HG03342 (cell line): ENCODE measurements around the gene TIAM1.

ENCODE experiments used
- ATAC-seq: cut with Tn5 transposase; IDR thresholded peaks from one replicate; pipeline ENCODE4 v1.9.1; 2021; ENCODE audit warnings: mild to moderate bottlenecking, moderate library complexity; ENCODE audit not compliant: unreplicated experiment

Gene TIAM1

DNA sequence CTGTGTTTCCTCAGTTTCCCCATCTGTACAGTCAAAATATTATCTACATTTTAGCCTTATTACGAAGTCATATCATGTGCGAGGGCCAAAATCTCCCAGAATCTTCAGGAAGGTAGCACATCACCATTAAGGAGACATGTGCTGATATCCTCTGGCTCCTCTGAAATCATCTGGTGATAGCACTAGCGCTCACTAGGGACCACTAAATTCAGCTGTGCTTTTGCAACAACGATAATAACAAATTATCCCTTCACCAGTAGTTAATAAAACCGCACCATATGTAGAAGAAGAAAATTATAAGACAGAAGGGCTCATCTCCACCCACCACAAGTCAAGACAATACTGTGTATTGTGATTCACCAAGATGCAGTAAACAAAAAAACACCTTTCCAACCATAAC is 53.3 kb downstream of the TIAM1 start:
- ATAC-seq = no peak

GRCh38 chr21:31289702-31290101 is 54.4 kb downstream of the TIAM1 start:
- no peak for ATAC-seq

GRCh38 chr21:31288191-31288590 is 55.9 kb downstream of the TIAM1 start:
- no peak for ATAC-seq

GRCh38 chr21:31287201-31287600 is 56.9 kb downstream of the TIAM1 start:
- ATAC-seq = no peak

GRCh38 chr21:31286621-31287020 is 57.4 kb downstream of the TIAM1 start:
- no peak for ATAC-seq

DNA sequence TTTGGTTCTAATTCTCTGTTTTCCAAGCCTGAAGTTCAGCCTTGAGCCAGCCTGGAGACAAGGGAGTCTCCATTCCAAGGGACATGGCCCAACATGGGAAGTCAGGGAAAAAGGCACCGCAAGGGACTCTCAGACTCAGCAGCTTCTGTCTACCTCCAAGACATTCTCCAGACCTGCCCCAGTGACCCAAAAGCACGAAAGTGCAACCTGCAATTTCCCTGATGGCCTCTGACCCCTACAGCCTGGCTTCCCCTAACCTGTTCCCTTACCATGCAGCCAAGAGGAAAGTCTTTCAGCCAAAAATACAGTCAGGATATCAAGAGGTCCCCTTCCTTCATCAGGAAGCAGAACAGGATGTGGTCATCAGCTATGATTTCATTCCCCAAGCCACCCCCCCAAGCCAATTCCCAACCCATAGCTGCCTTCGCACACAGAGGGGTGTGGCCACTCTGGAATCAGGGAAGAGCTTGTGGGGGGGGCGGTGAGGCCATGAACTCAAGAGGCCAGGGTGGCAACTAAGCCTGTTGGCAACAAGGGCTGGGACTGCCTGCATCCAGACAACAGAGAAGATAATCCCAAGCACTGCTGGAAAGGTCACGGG is 59.2 kb downstream of the TIAM1 start:
- ATAC-seq = no peak

DNA sequence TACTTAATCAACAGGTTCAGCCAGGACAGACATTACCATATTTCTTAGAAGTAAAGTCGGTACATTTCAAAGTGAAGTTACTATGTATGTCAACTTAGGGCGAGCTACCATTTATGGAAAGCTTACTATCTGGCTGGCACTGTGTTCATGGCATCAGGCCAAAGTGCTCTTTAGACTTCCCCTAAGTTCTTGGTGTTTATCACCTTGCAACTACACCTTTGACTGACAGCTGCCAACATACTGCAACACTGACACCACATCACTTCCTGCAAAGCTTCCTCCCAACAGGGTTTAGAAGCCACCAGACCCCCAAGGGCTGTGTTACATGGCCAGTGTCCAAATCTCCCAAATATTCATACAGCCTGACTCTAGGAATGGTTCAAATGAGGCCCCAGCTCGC is 61.0 kb downstream of the TIAM1 start:
- no peak for ATAC-seq

DNA sequence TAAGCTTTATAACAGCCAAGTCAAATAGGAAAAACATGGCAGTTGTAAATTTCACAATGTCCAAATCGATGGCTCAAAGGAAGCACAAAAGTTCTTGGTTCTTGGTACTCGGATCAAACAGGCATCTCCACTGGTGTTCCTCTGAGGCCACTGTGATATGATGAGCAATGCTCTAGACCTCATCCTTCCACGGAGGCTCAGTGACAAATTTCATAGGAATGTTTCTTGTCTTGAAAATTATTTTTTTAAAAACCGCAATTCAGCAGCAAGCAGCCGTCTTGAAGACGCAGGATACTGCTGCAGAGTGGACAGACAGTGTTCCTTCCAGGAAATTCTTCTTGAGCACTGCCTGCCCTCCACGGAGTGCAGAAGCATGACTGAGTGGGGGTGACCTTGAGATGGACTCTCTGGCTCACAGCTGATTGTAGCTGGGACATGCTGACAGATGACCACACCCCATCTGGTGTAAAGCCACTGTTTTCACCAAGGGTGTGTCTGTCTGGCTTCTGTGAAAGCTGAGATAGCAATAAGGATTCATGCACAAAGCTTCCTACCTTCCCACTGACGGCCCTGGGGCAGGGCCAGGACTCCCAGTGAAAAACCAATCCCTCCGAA is 61.9 kb downstream of the TIAM1 start:
- no peak for ATAC-seq

DNA sequence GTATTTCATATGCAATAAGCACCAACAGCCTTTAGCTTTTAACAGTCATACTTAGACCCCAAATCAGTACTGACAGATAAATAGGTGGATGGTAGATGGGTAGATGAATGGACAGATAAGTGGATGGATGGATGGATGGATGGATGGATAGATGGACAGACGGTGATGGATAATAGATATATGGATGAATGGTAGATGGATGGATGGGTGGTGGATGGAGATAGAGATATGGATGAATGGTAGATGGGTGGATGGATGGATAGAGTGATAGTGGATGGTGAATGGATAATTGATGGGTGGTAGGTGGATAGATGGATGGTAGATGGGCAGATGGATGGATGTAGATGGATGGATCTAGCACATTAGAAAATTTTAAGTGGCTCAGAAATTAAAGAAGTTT is 62.5 kb downstream of the TIAM1 start:
- ATAC-seq = no peak

- ATAC-seq = no peak
Measured at GRCh38 chr21:31279986-31280385, 64.1 kb downstream of the TIAM1 start.

- ATAC-seq = no peak
Measured at GRCh38 chr21:31279214-31279613, 64.8 kb downstream of the TIAM1 start.

GRCh38 chr21:31278511-31279130 is 65.4 kb downstream of the TIAM1 start:
- no peak for ATAC-seq

- no peak for ATAC-seq
Measured at GRCh38 chr21:31276663-31277062, 67.4 kb downstream of the TIAM1 start.

DNA sequence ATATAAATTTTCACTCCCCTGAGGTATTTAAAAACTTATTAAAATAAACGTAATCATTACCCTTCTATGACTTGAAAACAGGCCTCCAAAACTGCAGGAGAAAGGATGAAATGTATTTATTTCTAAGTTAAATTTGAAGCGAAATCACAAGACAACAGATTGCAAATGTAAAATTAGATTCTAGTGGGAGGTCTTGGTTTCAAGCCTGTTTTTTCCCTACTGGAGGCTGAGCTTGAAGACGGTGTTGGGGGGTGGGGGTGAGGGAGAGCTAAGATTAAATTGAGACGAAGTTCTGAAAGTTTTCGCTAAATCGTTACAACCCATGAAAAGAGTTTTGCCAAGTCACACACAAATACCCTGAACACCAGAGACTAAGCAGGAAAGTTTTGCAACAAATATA is 68.2 kb downstream of the TIAM1 start:
- ATAC-seq = no peak

DNA sequence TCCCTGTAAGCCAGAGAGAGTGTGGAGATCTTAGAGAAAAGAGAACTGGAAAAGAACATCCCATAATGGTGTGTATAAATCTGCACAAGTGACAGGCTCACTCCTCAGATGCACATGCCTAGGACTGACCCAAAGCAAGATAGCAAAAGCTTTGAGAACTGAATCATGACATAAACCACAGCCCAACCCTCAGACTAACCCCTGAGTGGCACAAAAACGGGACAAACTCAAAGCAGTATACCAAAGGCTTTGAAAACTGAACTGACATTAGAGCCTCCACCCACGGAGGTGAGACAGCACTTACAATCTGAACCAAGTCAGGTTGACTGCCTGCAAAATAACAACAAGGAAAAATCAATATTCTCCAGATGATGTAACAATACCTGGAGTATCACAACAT is 70.8 kb downstream of the TIAM1 start:
- no peak for ATAC-seq

DNA sequence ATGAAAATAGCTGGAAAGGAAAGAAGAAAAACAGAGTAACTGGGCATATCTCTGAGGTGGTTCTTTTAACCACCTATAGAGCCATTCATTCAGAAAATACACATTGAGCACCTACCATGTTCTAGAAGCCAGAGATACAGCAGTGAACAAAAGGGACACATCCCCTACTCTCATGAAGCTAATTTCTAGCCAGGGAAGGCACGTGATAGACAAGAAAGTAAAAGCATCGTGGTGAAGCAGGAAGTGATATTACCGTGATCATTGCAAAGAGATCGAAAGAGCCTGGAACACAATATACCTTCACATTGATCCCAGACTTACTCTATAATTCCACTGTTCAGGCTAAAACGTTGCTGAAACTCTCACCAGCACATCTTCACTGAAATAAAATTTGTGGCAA is 76.0 kb downstream of the TIAM1 start:
- no peak for ATAC-seq

DNA sequence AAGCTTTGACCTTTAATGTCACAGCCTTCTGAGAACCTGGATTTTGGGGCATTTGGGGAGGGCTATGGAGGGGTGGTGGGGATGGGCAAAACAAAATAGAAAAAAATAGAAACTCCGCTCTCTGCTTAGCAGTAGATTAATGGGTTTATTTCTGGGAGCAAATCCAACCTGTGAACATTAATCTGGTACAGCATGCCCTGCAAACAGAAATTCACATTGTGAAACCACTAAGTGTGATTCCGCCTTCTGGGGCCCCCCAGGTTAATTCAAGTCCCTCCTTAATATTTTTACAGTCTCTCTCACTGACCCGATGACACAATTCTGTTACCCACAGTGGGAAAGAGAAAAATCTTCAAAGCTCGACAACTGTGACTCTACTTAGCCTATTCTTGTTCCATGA is 76.4 kb downstream of the TIAM1 start:
- no peak for ATAC-seq

DNA sequence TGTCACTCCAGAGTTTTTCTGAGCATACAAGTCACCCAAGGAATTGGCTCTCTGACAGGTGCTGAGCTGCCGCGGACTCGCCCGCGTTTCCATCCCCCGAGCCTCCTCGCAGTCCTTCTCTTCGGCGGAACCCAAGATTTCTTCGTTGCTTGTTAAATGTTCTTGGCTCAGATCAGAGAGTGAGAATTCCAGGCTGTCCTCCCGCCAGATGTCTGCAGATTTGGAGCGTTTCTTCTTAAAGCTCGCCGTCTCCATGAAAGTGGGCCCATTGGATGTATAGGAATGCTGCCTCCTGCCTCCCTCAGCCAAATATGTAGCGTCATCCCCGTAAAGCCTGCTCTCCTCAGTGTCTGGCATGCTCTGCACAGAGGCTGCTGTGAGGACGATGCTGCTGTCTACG is 77.8 kb downstream of the TIAM1 start:
- no peak for ATAC-seq

DNA sequence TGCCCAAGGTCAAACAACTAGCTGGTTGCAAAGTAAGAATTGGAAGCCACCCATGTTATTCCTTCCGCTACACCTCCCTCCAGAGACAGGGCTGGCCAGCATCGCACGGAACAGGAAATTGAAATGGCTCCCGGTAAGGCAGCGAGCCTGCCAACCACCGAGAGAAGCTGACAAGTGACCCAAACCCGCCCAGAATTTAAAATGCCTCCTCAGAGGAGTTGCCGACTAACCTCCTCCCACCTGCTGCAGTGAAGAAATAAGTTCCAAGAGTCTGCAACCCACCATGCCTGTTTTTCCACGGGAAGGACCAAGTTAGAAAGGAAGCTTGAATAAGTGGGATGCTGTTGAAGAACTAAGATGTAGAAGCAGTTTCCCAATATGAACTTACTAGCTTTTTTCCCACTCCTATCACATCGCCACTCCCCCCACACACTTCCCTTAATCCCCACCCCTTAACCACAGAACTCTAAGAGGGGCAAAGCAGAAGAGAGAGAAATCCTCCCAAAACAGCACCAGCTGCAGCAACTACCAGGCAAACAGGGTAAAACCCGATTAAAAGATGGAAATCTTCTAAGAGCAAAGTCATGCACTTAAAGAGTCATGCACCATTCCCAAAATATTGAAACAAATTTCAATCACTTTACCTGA is 78.6 kb downstream of the TIAM1 start:
- ATAC-seq = no peak

- ATAC-seq = no peak
Measured at GRCh38 chr21:31264574-31264973, 79.5 kb downstream of the TIAM1 start.

DNA sequence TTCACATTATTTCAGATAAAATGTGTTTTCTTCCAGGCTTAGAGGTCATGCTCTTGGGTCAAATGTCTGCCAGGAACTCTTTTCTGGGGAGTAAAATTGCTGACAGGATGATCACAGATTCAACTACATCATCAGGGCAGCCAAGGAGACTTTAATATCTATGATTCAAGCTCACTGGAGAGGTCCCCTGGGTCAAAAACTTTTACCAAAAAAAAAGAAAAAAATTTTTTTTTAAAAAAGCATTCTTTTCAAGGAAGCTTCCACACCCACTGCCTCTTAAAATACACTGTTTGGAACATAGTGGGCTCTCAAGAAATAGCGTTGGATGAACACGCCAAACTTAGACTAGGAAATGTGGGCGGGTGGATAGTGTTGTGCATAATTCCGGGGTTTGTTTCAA is 81.3 kb downstream of the TIAM1 start:
- ATAC-seq = no peak

DNA sequence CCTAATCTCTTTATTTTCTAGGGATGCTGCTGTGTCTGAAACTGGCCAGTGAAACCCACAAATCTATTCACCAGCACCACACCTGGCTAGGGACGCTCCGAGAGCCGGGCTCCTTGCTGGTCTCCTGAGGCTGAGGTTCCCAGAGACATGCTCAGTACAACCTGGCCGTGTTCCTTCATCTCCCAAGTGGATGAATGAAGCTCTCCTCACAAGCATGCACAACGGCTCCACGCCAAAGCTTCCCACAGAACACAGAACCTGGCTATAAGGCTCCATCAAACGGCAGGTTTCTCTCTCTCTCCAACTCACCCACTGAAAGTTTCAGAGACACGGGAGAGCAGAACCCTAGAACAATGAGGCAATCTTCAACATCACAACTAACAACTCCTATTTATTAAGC is 82.3 kb downstream of the TIAM1 start:
- ATAC-seq = no peak
